HG03139 (cell line): ENCODE measurements around the gene HOXD8.

Experiments
- ATAC-seq: cut with Tn5 transposase; IDR thresholded peaks from one replicate; pipeline ENCODE4 v1.9.1; 2021; ENCODE audit not compliant: unreplicated experiment

Gene HOXD8

DNA sequence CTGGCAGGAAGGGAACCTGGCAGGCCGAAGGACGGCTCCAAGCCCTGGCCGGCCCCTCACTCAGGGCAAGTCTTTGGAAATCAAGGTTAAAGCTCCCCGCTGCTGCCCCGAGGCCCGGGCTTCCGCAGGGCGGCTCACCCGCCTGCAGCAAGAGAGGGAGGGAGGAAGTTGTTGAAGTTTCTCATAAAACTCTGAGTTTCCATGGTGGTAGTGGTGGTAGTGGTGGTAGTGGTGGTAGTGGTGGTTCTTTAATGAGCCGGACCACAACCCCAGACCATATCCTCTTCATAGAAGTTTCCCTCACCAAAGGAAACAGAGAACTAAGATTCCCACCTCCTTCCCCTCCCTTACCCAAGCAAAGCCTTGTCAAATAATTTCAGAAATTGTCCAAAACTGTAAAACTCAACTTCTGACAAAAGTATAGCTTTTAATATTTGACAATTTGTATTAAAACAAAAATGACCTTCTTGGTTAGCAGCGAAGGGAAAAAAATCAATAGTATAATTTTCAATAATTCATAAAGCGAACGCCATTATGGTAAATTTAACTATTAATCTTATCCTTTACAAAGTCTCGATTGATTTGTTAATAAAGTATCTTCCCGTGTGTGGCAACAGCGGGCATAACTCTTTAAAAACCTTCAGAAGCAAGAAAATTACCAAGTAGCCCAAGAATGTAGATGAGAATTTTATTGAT is 14.4 kb upstream of the HOXD8 start:
- ATAC-seq, result no peak

DNA sequence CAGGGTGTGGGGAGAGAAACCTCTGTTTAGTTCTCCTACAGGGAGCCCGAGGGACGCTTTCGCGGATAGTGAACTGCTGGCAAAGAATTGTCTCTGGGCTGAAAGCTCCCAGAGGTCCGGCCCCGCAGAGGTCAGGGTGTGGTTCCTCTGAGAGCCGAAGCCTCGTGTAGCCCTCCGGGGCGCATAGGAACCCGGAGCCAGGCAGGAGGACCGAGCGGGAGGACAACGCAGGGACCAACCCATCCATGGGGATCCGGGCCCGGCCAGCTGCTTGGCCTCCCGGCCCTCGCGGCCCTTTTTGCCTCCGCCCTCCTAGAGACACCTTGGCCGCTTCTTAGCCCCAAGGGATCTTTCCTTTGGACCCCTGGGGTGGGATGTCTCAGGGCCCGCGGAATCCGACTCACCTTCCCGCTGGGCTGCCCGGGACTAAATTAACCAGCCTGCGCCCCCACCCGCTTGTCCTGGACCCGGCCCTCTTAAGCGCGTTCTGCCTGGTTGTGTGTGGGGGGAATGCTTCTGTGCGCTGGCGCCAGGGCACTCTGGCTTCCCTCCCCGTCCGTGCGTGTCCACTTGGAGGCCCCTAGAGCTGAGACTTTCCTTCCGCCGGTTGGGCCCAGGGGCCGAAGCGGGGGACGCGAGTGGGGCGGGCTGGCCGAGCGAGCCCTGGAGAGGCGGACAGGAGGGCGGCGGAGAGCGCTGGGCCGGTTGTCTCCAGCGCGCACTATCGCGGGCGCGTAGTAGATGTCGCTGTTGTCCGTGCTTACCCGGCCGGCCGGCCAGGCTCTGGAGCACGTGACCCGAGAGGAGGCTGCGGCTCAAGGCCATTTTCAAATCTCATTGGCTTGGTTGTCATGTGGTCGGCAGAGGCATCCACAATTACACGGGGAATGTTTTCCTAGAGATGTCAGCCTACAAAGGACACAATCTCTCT is 13.4 kb upstream of the HOXD8 start, which contains the start of gene HOXD10:
HOXD10 (plus strand) TSS at position 896 of the 931 bp plus-strand sequence. CDS start 56 bp downstream, outside the sequence.
- no peak for ATAC-seq

DNA sequence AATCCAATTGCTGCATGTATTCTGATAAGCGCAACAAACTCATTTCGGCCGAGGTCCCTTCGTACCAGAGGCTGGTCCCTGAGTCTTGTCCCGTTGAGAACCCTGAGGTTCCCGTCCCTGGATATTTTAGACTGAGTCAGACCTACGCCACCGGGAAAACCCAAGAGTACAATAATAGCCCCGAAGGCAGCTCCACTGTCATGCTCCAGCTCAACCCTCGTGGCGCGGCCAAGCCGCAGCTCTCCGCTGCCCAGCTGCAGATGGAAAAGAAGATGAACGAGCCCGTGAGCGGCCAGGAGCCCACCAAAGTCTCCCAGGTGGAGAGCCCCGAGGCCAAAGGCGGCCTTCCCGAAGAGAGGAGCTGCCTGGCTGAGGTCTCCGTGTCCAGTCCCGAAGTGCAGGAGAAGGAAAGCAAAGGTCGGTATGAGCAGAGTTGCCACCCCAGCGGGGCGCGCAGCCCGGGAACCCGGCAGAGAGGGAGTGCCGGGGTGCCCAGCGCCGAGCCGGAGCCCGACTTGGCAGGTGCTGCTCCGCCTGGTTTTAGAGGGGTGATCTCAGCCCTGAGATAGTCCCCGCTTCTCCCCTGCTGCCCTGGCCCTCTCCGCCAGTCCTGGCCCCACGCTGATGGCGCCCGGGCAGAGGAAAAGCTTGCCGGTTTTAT is 12.2 kb upstream of the HOXD8 start:
- no peak for ATAC-seq

DNA sequence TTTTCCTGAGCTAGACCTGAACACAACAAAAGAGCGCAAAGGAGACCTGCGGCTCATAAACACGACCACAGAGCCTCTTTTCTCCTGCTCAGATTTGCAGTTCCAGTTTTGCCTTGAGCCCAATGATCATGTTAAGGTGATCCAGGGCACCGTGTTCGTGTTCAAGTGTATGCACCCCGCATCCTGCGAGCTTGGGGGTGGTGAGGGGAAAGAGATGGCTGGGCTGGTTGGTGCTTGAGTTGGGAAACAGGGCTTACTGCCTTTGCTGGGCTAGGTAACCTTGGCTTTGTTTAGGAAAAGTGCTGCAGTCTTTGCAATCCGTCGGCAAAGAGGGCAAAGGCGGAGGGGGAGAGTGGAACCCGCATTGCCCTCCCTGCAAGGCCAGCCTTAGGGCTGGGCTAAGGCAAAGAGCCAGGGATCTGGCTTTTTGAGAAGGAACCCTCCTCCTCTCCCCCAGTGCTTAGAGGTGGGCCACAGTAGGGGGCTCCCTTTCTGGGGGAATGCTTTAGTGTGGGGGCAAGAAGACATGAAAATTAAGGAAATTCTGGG is 11.6 kb upstream of the HOXD8 start:
- ATAC-seq, result no peak

DNA sequence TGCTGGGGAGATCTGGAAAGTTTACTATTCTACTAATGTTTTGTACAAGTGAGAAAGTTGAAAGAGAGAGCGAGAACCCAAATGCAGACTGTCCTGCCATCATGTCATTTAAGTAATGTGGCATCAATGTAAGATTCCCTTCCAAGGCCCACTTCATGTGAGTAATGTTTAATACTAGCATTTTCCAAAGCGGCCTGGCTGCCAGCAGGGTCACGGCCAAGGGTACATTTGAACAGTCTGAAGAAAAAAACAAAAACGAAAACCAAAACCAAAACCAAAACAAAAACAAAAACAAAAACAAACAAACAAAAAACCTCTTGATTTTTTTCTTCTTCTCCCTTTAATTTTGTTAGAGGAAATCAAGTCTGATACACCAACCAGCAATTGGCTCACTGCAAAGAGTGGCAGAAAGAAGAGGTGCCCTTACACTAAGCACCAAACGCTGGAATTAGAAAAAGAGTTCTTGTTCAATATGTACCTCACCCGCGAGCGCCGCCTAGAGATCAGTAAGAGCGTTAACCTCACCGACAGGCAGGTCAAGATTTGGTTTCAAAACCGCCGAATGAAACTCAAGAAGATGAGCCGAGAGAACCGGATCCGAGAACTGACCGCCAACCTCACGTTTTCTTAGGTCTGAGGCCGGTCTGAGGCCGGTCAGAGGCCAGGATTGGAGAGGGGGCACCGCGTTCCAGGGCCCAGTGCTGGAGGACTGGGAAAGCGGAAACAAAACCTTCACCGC is 10.7 kb upstream of the HOXD8 start:
- no peak for ATAC-seq

- ATAC-seq, result no peak
These were observed 8.9 kb upstream of the HOXD8 start for GRCh38 chr2:176120364-176121189.

DNA sequence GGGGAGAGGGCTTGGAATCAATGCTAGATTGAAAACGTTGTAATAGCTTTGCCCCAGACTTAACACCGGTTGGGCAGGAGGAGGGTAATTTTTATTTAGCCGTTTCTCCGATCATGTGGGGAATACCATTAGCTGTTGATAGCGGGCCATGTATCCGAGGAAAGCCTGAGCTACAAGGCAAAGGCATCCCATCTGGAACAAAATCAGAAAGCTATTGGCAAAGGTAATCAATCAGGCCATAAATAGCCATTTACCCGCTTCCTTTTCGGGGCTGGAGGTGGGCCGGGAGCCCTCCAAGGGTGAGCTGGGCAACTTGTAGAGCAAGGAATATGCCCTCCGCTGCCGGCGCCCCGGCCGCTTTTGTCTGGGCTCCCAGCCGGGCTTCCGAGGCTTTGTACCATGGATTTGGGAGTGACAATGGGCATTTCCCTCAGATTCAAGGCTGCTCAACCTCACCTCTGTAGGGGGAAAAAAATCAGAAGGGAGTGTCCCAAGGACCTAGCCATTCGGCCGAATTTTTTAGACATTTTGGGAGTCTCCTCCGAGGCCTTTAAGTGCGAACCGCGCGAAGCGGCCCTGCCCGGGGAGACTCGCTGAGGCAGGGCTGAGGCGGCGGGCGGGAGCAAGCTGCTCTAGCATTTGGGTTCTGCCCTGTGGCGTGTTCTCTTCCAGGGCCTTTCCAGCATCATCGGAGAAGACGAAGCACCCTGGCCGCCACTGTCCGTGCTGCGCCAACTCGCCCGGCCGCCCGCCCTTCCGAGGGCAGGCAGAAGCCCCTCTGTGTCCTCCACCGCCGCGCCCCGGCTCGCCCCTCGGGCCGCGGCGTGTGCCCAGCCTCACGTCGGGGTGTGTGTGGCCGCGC is 8.1 kb upstream of the HOXD8 start:
- no peak for ATAC-seq

- ATAC-seq, result no peak
These were observed 7.3 kb upstream of the HOXD8 start for GRCh38 chr2:176122052-176122682.

- no peak for ATAC-seq
These were observed 6.7 kb upstream of the HOXD8 start, which contains the start of gene HOXD9 for GRCh38 chr2:176122683-176123410. Gene HOXD9, plus strand, starts transcription at chr2:176122719. Its CDS starts 50 bp downstream, at chr2:176122769.

DNA sequence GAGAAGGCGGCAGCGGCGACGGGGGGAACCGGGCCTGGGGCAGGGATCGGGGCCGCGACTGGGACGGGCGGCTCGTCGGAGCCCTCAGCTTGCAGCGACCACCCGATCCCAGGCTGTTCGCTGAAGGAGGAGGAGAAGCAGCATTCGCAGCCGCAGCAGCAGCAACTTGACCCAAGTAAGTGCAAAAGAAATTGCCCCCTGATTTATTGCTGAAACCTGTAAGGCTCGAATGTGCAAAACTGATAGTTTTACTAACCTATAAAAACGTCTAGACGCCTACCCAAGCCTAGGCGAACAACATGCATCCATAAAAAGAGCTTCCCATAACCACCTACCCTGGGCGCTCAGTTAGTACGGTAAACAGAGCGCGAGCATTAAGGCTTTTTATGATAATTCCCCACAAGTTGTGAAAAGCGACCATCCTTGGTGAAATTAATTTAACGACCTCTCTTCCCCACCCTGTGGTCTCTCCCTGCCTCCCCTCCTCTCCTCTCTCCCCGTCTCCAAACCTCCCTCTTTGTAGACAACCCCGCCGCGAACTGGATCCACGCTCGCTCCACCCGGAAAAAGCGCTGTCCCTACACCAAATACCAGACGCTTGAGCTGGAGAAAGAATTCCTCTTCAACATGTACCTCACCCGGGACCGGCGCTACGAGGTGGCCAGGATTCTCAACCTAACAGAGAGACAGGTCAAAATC is 5.9 kb upstream of the HOXD8 start:
- no peak for ATAC-seq

- ATAC-seq, result no peak
These were observed 5.2 kb upstream of the HOXD8 start for GRCh38 chr2:176124110-176124946.

DNA sequence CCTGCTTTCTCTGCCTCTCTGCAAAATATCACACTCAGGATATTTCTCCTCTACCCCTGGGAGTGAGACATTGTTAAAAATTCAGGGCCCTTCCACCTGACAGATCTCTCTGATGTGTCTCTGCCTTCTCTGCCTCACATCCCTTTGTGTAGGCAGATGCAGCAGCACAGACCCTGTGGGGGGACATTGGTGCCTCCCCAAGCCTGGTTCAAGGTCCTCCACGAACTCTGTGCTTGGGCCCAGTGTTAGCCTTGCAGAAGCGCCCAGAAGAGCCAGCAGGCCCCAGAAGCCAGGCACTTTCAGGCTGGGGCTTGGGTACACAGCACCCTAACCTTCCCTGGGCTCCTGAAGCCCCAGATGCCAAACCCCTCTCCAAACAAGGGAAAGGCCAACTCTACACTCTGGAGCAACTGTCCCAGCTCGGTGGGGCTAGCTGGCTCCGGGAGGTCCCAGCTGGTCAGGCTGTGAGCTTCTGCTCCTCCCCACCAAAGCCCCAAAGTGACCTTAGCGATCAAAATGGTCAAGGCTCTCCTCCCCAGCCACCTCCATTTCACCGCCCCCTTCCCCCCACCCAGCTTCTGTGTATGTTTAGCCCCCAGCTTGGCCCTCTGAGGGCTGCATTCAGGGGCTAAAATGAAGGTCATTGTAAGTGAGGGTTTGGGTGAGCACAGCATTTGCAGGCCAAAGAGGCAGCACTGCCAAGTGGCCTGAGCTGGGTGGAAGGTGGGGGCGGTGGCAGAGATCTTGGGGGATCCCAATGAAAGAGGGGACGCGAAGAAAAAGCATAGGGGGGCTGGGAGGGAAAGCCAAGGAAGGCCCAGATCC is 4.3 kb upstream of the HOXD8 start:
- no peak for ATAC-seq

- no peak for ATAC-seq
These were observed 3.8 kb upstream of the HOXD8 start for GRCh38 chr2:176125772-176126054.

GRCh38 chr2:176126929-176127773 is 2.4 kb upstream of the HOXD8 start:
- ATAC-seq, result no peak

GRCh38 chr2:176127774-176128072 is 1.8 kb upstream of the HOXD8 start:
- ATAC-seq, result no peak
